ENCODE data around the gene DRC3. TPM values are rescaled to one million over a fixed set of nuclear protein-coding genes. Genes with fewer than 3 reads are reported as not detected.

DRC3 gene
- total and polyA plus RNA-seq, 4 donors = 0.61 to 1.5 (median 1.1) TPM

- Histone ChIP-seq H3K4me3 (ENCODE audit: low read depth in 1 of 3, low read length in 3 of 3) (no peak overlapping the region), H3K27me3 (ENCODE audit: control insufficient read depth in 4 of 4, insufficient read depth in 4 of 4, low read length in 3 of 4) (no peaks in the 10 kb centered on the region), H3K4me1 (ENCODE audit: control insufficient read depth in 4 of 4, insufficient read depth in 4 of 4, low read length in 3 of 4) (peaks cover 13 to 21% (median 17%) of the 10 kb centered on the region in 4 donors), H3K27ac (ENCODE audit: low read depth in 1 of 2, low read length in 2 of 2) (no peak overlapping the region), H3K9ac (ENCODE audit: low read depth in 1 of 2, low read length in 2 of 2) (no peak overlapping the region), H3K9me3 (ENCODE audit: control insufficient read depth in 4 of 4, low read length in 3 of 4) (no peaks in the 10 kb centered on the region), H3K36me3 (ENCODE audit: control insufficient read depth in 4 of 4, insufficient read depth in 3 of 4, low read depth in 1 of 4, low read length in 3 of 4) (peaks cover 0 to 16% (median 7%) of the 10 kb centered on the region in 4 donors)
- no peak for TF ChIP-seq JUND (IDR thresholded peaks at IDR 0.05)
- TF ChIP-seq YY1 (IDR thresholded peaks at IDR 0.05) = no peak
- TF ChIP-seq GABPA (IDR thresholded peaks at IDR 0.05 in 1 of 2, conservative IDR thresholded peaks at IDR 0.05 in 1 of 2) = no peak
- no peak for TF ChIP-seq SP1 (IDR thresholded peaks at IDR 0.05)
- TF ChIP-seq EGR1 (IDR thresholded peaks at IDR 0.05; ENCODE audit: low read depth in 2 of 2) = no peak
- TF ChIP-seq ZBTB33 (IDR thresholded peaks at IDR 0.05) = no peak
- no peak for TF ChIP-seq HNF4A (conservative IDR thresholded peaks at IDR 0.05)
- no peak for TF ChIP-seq MAX (IDR thresholded peaks at IDR 0.05)
- TF ChIP-seq REST (IDR thresholded peaks at IDR 0.05) = no peak
- TF ChIP-seq RXRA (IDR thresholded peaks at IDR 0.05) = no peak
- WGBS = 96% methylated on average over 6 of the region's 6 CpGs
- no peak for DNase-seq (ENCODE audit: low spot score)
Measured at GRCh38 chr17:18020971-18021370, 48.3 kb downstream of the DRC3 start.

- no peak overlapping the region for H3K27ac ChIP-seq (ENCODE audit: low read depth in 1 of 2, low read length in 2 of 2)
- no peak overlapping the region for H3K4me3 ChIP-seq (ENCODE audit: low read depth in 1 of 3, low read length in 3 of 3)
- TF ChIP-seq FOXA1 (IDR thresholded peaks at IDR 0.05) = no peak
- no peak for TF ChIP-seq EGR1 (IDR thresholded peaks at IDR 0.05; ENCODE audit: low read depth in 2 of 2)
- TF ChIP-seq RXRA (IDR thresholded peaks at IDR 0.05) = no peak
- no peak for TF ChIP-seq CTCF (IDR thresholded peaks at IDR 0.05; ENCODE audit: low read depth, low read length, missing input control)
- TF ChIP-seq SP1 (IDR thresholded peaks at IDR 0.05) = no peak
- no peak for TF ChIP-seq HNF4G (IDR thresholded peaks at IDR 0.05)
- no peak for TF ChIP-seq FOXA2 (IDR thresholded peaks at IDR 0.05)
- TF ChIP-seq YY1 (IDR thresholded peaks at IDR 0.05) = no peak
- TF ChIP-seq ATF3 (IDR thresholded peaks at IDR 0.05) = no peak
- TF ChIP-seq RAD21 (IDR thresholded peaks at IDR 0.05) = no peak
- TF ChIP-seq ZBTB33 (IDR thresholded peaks at IDR 0.05) = no peak
- TF ChIP-seq REST (IDR thresholded peaks at IDR 0.05) = no peak
- TF ChIP-seq JUND (IDR thresholded peaks at IDR 0.05) = no peak
- no peak for TF ChIP-seq GABPA (IDR thresholded peaks at IDR 0.05 in 1 of 2, conservative IDR thresholded peaks at IDR 0.05 in 1 of 2)
- no peak for TF ChIP-seq TAF1 (conservative IDR thresholded peaks at IDR 0.05)
- no peak for TF ChIP-seq HNF4A (conservative IDR thresholded peaks at IDR 0.05)
- peaks cover 0 to 18% (median 7%) of the 10 kb centered on the region in 4 donors for H3K36me3 ChIP-seq (ENCODE audit: control insufficient read depth in 4 of 4, insufficient read depth in 3 of 4, low read depth in 1 of 4, low read length in 3 of 4)
- no peaks in the 10 kb centered on the region for H3K27me3 ChIP-seq (ENCODE audit: control insufficient read depth in 4 of 4, insufficient read depth in 4 of 4, low read length in 3 of 4)
- H3K4me1 ChIP-seq (ENCODE audit: control insufficient read depth in 4 of 4, insufficient read depth in 4 of 4, low read length in 3 of 4) = peaks cover 15 to 22% (median 19%) of the 10 kb centered on the region in 4 donors
- no peak overlapping the region for H3K9ac ChIP-seq (ENCODE audit: low read depth in 1 of 2, low read length in 2 of 2)
- no peak for DNase-seq (ENCODE audit: low spot score)
- no peaks in the 10 kb centered on the region for H3K9me3 ChIP-seq (ENCODE audit: control insufficient read depth in 4 of 4, low read length in 3 of 4)
- WGBS = 97% methylated on average over 5 of the region's 5 CpGs
Measured at GRCh38 chr17:18021372-18021771, 48.7 kb downstream of the DRC3 start.
